Suprapubic skin (tissue), 4 donors: ENCODE data around the gene FAM53A. TPM values are rescaled to one million over a fixed set of nuclear protein-coding genes. Genes with fewer than 3 reads are reported as not detected.

ENCODE experiments used
- DNase-seq, 2 donors: peaks; one replicate each; pipeline ENCODE4 v3.0.0-alpha.2; 2019; ENCODE audit warnings: low spot score in 2 of 2
- H3K27ac ChIP-seq: fragments of 200-600 bp; sonication (generic); one replicate; pipeline ENCODE4 v1.5.1; 2019
- H3K27me3 ChIP-seq: fragments of 200-600 bp; sonication (generic); one replicate; pipeline ENCODE4 v1.5.1; 2019
- H3K36me3 ChIP-seq: fragments of 200-600 bp; sonication (generic); one replicate; pipeline ENCODE4 v1.5.1; 2019
- H3K4me1 ChIP-seq: fragments of 200-600 bp; sonication (generic); one replicate; pipeline ENCODE4 v1.5.1; 2019
- H3K4me3 ChIP-seq: fragments of 200-600 bp; sonication (generic); one replicate; pipeline ENCODE4 v1.5.1; 2019; ENCODE audit warnings: mild to moderate bottlenecking
- H3K9me3 ChIP-seq: fragments of 200-600 bp; sonication (generic); one replicate; pipeline ENCODE4 v1.5.1; 2019
- EP300 ChIP-seq: sonication (generic); formaldehyde crosslinking; IDR thresholded peaks from one replicate; pipeline ENCODE4 v1.6.1; 2017; ENCODE audit warnings: antibody characterized with exemption
- POLR2A ChIP-seq, 2 donors: fragments of 450-650 bp; IDR thresholded peaks; one replicate each; pipeline ENCODE4 v1.6.1; 2017; ENCODE audit warnings: antibody characterized with exemption in 2 of 2, mild to moderate bottlenecking in 2 of 2, moderate library complexity in 2 of 2
- POLR2AphosphoS5 ChIP-seq, 3 donors: sonication (generic); formaldehyde crosslinking; IDR thresholded peaks; one replicate each; pipeline ENCODE4 v1.6.1; 2017; ENCODE audit warnings: antibody characterized with exemption in 3 of 3
- WGBS: methylation state at CpG from one replicate; pipeline ENCODE4 v1.1.5; 2018; 5-methylcytosine and 5-hydroxymethylcytosine counted together
- total RNA-seq, 4 donors: library from RNA; depleted of rRNA; stranded (reverse); fragments of >200 nt; gene quantifications; one replicate each; pipeline ENCODE4 v1.1.0, GENCODE V29; 2016
- TF ChIP-seq, protein P1 (sequence below), 2 donors: fragments of 200-600 bp in 1 of 2; fragments of 450-650 bp in 1 of 2; sonication (generic) in 1 of 2; IDR thresholded peaks; one replicate each; pipeline ENCODE4 v1.5.1; 2016 to 2019; ENCODE audit warnings: antibody characterized with exemption in 2 of 2, mild to moderate bottlenecking in 1 of 2, moderate library complexity in 1 of 2

FAM53A gene
- total RNA-seq, 4 donors from 2014 or later: 2.2 to 8.0 (median 4.9) TPM

DNA sequence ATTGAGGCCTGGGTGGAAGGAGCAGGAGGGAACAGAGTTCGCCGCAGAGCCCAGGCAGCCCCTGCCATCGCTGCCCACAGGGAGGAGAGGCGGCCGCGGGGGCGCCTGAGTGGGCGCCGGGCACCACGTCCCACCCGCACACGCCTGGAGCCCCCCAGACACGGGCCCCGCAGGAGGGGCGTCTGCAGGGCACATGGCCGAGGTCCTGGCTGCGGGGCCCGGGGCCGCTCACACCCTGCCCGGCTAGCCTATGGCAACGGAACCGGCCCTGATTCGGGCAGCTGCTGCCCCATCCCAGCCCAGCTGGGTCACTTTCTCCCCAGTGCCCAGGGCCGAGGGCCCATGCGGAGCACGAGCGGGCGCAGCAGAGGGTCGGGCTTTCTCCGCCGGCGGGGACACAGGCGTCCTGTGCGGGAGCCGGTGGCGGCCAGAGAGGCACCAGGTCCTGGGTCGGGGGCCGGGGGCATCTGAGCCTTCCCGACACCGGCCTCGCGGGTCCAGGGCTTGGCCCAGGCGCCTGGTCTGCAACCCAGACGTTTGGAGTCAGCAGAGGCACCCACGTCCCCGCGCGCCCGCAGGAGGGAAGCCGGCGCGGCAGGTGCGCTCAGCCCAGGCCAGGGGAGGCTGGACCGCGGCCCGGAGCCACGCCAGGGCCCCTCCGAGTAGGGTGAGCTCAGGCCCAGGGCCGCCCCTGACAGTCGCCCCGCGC, 91.2 kb downstream of the FAM53A start:
- Histone ChIP-seq H3K9me3 (peaks cover 5% of the 10 kb centered on the region), H3K36me3 (no peaks in the 10 kb centered on the region), H3K4me1 (no peaks in the 10 kb centered on the region), H3K27me3 (peaks cover 37% of the 10 kb centered on the region), H3K4me3 (no peak overlapping the region), H3K27ac (no peak overlapping the region)
- no peak for TF ChIP-seq POLR2AphosphoS5 (IDR thresholded peaks at IDR 0.05)
- no peak for TF ChIP-seq EP300
- TF ChIP-seq, protein P1, sequence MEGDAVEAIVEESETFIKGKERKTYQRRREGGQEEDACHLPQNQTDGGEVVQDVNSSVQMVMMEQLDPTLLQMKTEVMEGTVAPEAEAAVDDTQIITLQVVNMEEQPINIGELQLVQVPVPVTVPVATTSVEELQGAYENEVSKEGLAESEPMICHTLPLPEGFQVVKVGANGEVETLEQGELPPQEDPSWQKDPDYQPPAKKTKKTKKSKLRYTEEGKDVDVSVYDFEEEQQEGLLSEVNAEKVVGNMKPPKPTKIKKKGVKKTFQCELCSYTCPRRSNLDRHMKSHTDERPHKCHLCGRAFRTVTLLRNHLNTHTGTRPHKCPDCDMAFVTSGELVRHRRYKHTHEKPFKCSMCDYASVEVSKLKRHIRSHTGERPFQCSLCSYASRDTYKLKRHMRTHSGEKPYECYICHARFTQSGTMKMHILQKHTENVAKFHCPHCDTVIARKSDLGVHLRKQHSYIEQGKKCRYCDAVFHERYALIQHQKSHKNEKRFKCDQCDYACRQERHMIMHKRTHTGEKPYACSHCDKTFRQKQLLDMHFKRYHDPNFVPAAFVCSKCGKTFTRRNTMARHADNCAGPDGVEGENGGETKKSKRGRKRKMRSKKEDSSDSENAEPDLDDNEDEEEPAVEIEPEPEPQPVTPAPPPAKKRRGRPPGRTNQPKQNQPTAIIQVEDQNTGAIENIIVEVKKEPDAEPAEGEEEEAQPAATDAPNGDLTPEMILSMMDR (IDR thresholded peaks at IDR 0.05): no peak
- DNase-seq: peak in 1 of 2 donors; percentile 54
- no CpG with 5 or more reads among the region's 62 CpGs for WGBS

GRCh38 chr4:1592068-1592708, 91.9 kb downstream of the FAM53A start:
- peak in 1 of 2 donors; percentile 50 for DNase-seq
- WGBS: 82% methylated on average over 25 of the region's 36 CpGs
- H3K27ac ChIP-seq: no peak overlapping the region
- peaks cover 5% of the 10 kb centered on the region for H3K9me3 ChIP-seq
- peaks cover 37% of the 10 kb centered on the region for H3K27me3 ChIP-seq
- no peaks in the 10 kb centered on the region for H3K36me3 ChIP-seq
- no peak overlapping the region for H3K4me3 ChIP-seq
- TF ChIP-seq POLR2A (IDR thresholded peaks at IDR 0.05) (no peak), POLR2AphosphoS5 (IDR thresholded peaks at IDR 0.05) (no peak), EP300 (no peak)
- TF ChIP-seq, protein P1 (IDR thresholded peaks at IDR 0.05): no peak
- H3K4me1 ChIP-seq: no peaks in the 10 kb centered on the region

DNA sequence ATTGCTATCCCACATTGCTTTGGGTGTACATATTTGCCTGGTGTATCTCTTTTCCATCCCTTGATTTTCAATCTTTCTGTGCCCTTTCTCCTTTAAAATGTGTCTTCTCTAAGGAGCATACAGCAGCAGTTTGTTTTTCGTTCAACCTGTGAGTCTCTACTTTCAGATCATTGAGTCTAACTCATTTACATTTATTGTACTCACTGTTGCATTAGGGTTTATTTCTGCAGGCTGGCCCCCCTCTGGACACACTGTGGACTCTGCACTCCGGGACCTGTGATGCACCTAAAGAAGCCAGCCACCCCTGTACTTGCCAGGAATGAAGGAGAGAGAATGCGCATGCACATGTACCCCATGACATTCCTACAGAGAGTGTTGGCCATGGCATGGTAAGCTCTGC, 93.0 kb downstream of the FAM53A start:
- WGBS: 95% methylated on average over 3 of the region's 3 CpGs
- H3K27me3 ChIP-seq: peaks cover 37% of the 10 kb centered on the region
- no peaks in the 10 kb centered on the region for H3K36me3 ChIP-seq
- no peak overlapping the region for H3K27ac ChIP-seq
- H3K9me3 ChIP-seq: peaks cover 5% of the 10 kb centered on the region
- no peak overlapping the region for H3K4me3 ChIP-seq
- DNase-seq: peak in 1 of 2 donors; percentile 8
- no peaks in the 10 kb centered on the region for H3K4me1 ChIP-seq
- no peak for TF ChIP-seq POLR2A (IDR thresholded peaks at IDR 0.05)
- TF ChIP-seq POLR2AphosphoS5 (IDR thresholded peaks at IDR 0.05): no peak

DNA sequence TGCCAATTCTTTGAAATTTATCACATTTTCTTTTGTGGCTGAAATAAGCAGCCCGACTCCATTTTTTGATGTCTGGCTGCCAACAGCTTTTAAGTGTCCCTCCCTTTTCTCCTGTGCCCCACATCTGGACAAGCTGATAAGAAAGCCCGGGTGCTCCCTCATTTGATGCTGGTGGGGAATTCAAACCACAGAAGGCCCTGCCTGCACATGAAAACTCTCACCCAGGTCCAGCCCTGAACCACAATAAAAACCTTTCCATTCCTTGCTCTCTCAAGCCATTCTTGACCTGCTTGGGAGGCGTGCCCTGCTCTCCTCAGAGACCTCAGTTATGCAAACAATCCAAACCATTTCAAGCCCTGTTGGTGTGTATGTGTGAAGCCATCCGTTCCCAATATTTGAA, 93.9 kb downstream of the FAM53A start:
- Histone ChIP-seq H3K27me3 (peaks cover 28% of the 10 kb centered on the region), H3K4me3 (no peak overlapping the region), H3K27ac (no peak overlapping the region), H3K9me3 (peaks cover 5% of the 10 kb centered on the region), H3K36me3 (no peaks in the 10 kb centered on the region), H3K4me1 (no peaks in the 10 kb centered on the region)
- 68% methylated on average over 4 of the region's 4 CpGs for WGBS
- TF ChIP-seq, protein P1 (IDR thresholded peaks at IDR 0.05): no peak
- TF ChIP-seq POLR2A (IDR thresholded peaks at IDR 0.05) (no peak), POLR2AphosphoS5 (IDR thresholded peaks at IDR 0.05) (no peak), EP300 (no peak)
- DNase-seq: no peak

Other genes with a start within 250 kb of the FAM53A start
- 10 to 100 TPM; 36.9 to 59.1 (median 40.8) TPM for gene SLBP, start 28.0 kb upstream of the FAM53A start, total RNA-seq
- gene TMEM129, start 37.0 kb upstream of the FAM53A start, total RNA-seq: 10 to 100 TPM; 50.4 to 77.2 (median 57.6) TPM
- gene TACC3, start 37.2 kb upstream of the FAM53A start, total RNA-seq: 10 to 100 TPM in 2 of 4 donors, 1 to 10 TPM in 2; 7.2 to 11.7 (median 8.8) TPM
- gene FGFR3, start 109.0 kb upstream of the FAM53A start, total RNA-seq: 100 to 1,000 TPM; 511 to 829 (median 662) TPM
- 10 to 100 TPM; 64.0 to 73.5 (median 65.2) TPM for gene LETM1, start 171.8 kb upstream of the FAM53A start, total RNA-seq
- 10 to 100 TPM; 25.3 to 46.7 (median 27.4) TPM for gene NSD2, start 187.1 kb upstream of the FAM53A start, total RNA-seq